ENCODE results near the gene HIGD2A.
"Not testable (repeated sequence)": the region's sequence is repeated elsewhere in the genome, so short reads cannot be mapped to it uniquely, and the experiment has no call there.

HIGD2A gene

DNA sequence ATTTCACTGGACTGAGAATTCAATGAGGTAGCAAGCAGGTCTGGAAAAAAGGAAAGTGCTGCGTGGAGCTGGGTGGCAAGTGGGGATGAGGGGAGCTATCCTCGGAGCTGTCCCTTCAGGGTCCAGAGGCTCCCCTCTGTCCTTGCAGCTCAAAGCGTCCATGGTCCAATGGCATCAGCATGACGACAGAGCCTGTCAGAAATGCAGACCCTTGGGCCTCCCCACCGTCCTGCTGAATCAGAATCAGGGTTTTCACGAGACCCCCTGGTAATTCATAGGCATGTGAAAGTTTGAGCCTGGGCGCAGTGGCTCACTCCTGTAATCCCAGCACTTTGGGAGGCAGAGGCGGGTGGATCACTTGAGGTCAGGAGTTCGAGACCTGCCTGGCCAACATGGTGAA is 5.5 kb downstream of the HIGD2A start:
- no peak for DNase-seq (ENCODE audit: low read depth in 2 of 2, low spot score in 1 of 2)

- DNase-seq (ENCODE audit: low read depth in 2 of 2, low spot score in 1 of 2): no peak
These were observed 6.5 kb downstream of the HIGD2A start for GRCh38 chr5:176394881-176395675.

- DNase-seq (ENCODE audit: low read depth in 2 of 2, low spot score in 1 of 2): no peak
These were observed 7.8 kb downstream of the HIGD2A start for GRCh38 chr5:176396330-176396729.

DNA sequence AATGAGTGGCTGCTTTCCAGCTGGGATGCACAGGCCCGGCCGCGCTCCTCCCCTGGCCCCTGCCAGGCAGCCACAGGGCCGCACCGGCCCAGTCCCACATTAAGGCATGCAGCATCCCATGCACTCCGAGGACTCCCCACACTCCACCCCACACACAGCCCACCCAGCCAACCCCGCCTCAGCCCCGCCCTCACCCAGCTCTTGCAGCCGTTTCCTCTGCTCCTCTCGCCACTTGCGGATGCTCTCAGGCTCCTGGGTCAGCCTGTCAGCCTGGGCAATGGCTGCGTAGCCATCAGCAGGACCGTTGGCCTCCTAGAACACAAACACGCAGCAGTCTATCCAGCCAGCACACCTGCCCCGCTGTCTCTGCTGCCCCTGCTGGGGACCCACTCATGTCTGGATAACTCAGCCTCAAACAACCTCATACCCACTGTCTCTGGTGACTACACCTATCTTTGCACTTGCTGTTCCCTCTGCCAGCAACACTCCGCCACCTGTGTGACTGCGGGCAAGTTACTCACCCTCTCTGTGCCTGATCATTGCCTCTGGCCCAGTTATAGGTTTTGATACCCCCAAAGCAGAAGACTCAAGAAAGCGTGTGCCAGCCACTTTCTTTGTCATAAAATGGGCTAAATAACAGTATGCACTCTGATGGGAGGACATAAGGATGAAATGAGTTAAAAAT is 9.3 kb downstream of the HIGD2A start:
- no peak for DNase-seq (ENCODE audit: low read depth in 2 of 2, low spot score in 1 of 2)

- no peak for DNase-seq (ENCODE audit: low read depth in 2 of 2, low spot score in 1 of 2)
These were observed 12.0 kb downstream of the HIGD2A start for GRCh38 chr5:176400382-176401156.

DNA sequence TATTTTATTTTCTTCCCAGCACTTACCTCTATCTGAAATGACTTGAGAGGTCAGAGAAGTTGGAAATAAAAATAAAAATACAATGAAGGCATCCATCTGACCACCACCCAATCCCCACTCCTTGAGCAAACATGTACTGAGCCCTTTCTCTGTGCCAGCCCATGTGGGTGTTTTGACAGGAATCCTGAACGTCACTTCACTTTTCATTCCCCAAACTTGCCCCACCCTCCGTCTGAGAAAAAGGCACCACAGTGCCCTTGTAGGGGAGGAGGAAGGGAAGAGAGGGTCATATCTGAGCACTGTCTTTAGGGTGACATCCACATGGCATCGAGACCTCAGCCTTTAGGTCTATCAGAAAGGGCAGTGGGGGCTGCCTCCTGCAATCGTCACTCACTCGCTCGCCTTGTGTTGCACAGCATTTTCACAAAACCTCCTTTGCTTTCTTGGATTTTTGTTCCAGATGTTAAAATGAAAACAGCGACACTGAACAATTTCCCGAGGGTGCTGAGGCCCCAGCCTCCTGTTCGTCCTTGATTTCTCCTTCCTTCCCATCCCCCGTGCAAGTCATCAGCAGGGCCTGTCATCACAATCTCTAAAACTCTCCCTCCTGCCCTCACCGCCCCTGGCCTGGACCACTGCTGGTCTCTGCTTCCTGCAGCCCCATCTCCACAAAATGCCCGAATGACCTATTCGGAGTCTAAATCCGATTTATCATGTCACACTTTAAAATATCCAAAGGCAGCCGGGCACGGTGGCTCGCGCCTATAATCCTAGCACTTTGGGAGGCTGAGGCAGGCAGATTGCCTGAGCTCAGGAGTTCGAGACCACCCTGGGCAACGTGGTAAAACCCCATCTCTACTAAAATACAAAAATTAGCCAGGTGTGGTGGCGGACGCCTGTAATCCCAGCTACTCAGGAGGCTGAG is 13.0 kb downstream of the HIGD2A start:
- DNase-seq (ENCODE audit: low read depth in 2 of 2, low spot score in 1 of 2): no peak

- no peak for DNase-seq (ENCODE audit: low read depth in 2 of 2, low spot score in 1 of 2)
These were observed 17.3 kb downstream of the HIGD2A start for GRCh38 chr5:176405656-176406435.

GRCh38 chr5:176406436-176407052 is 18.0 kb downstream of the HIGD2A start:
- DNase-seq (ENCODE audit: low read depth in 2 of 2, low spot score in 1 of 2): no peak

- no peak for DNase-seq (ENCODE audit: low read depth in 2 of 2, low spot score in 1 of 2)
These were observed 19.1 kb downstream of the HIGD2A start for GRCh38 chr5:176407456-176408251.

DNA sequence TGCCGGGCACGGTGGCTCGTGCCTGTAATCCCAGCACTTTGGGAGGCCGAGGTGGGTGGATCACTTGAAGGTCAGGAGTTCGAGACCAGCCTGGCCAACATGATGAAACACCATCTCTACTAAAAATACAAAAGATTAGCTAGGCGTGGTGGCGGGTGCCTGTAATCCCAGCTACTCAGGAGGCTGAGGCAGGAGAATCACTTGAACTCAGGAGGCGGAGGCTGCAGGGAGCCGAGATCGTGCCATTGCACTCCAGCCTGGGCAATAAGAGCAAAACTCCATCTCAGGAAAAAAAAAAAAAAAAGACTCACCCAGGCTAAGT is 19.7 kb downstream of the HIGD2A start:
- not testable (repeated sequence) for DNase-seq (ENCODE audit: low read depth in 2 of 2, low spot score in 1 of 2)

- no peak for DNase-seq (ENCODE audit: low read depth in 2 of 2, low spot score in 1 of 2)
These were observed 20.0 kb downstream of the HIGD2A start for GRCh38 chr5:176408590-176408989.

DNA sequence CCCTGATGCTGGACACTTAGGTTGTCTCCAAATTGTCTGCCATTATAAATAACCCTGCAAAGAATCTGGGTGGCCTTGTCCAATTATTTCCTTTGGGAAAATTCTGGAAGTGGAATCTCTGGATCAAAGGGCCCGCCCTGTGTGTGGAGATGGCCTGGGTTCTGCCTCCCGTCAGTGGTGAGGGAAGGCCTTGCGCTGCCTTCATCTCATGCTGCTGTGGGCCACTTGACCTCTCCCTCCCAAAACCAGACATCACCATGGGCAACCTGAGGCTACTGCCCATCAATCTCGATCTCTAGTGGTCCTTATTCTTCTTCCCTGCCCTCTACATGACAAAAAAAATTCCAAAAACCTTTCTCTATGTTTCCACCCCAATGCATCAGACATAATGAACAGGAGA is 21.2 kb downstream of the HIGD2A start:
- no peak for DNase-seq (ENCODE audit: low read depth in 2 of 2, low spot score in 1 of 2)

DNA sequence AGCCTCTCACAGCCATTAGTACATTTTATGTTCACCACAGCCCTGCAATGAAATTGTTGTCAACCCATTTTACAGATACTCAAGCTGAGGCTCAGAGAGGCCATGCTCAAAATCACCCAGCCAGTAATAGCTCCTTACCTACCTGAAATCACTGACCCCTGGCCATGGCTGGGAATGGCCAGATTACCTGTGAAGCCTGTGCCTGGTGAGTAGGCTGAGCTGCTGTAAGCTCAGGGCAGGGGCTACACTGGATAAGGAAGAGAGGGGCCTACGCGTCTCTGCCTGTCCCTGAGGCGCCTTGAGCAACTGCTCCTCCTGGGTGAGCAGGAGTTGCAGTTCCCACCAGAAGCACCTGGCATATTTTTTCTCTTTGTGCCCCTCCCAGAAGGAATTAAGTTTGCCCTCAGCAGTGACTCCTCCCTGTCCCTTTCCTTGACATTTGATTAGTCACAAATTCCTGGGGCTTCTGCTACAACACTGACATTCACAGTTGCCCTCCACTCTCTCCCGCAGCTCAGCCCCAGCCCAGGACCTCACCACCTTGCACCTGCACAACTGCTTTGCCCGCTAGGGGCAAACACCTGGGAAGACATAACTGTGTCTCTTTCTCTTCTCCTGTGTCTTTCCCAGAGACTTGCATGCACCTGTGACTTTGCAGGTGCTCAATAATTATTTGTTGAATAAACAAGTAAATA is 22.1 kb downstream of the HIGD2A start:
- no peak for DNase-seq (ENCODE audit: low read depth in 2 of 2, low spot score in 1 of 2)

DNA sequence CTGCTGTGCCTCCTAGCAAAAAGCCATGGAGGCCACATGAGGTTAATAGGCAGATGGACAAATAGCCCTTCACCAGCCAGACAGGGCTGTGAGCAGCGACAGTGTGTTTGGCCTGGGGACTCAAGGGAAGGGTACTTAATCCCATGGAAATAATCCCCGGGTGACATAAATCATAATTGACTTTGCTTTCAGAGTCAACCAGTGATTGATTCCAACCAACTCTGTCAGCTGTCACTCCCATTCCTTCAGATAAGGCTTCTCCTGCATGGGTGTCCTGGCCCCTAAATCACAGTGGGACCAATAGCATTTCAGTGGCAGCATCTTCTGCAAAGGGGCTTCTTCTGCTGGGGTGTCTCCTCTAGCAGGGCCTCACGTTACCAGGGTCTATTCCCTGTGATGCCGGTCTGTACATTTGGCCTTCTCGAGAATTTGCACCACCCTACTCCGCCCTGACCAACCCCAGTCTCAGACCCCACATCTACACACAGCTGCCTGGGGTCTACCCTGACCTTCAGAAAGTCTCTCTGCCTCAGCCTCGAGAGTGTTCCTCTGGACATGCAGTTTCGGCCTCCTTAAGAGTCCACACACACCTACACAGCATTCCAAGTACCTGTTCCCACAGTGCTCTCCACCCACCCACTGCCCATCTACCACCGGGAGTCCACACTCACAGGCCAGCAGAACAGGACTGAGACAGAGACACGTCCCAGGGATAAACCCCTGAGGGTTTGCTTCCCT is 24.1 kb downstream of the HIGD2A start:
- no peak for DNase-seq (ENCODE audit: low read depth in 2 of 2, low spot score in 1 of 2)

DNA sequence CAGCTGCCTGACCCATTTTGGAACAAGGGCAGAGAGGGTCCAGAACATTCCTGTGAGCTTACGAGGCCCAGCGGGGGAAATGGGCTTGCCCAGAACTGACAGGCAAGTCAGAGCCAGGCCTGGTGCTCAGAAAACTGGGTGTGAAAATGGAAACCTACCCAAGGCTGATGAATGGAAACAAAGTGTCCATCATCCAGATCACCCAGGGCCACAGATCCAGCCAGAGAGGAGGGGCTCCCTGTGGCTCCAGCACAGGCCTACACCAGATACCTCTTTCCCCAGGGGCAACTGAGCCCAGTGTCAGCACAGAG is 24.7 kb downstream of the HIGD2A start:
- DNase-seq (ENCODE audit: low read depth in 2 of 2, low spot score in 1 of 2): no peak

DNA sequence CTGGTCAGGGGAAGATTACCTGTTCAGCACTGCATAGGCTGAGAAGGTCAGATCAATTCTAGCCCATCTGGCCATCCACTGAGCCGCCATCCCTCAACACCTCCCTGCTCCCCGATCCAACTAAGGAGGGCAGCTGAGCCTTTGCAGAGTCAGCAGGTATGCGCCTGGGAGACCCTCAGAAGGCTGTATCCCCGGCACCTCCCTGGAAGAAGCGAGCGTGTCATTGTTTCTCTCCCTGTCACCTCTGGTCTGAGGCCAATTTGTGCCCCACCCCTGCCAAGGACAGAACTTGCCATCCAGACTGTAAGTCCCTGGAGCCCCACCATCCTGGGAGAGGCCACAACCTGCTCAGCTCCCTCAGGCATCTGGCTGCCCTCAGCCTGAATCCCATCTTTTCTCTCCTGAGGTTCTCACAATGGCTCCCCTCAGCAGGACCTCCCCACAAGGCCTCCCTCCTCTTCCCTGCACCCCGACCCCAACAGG is 25.2 kb downstream of the HIGD2A start:
- no peak for DNase-seq (ENCODE audit: low read depth in 2 of 2, low spot score in 1 of 2)

DNA sequence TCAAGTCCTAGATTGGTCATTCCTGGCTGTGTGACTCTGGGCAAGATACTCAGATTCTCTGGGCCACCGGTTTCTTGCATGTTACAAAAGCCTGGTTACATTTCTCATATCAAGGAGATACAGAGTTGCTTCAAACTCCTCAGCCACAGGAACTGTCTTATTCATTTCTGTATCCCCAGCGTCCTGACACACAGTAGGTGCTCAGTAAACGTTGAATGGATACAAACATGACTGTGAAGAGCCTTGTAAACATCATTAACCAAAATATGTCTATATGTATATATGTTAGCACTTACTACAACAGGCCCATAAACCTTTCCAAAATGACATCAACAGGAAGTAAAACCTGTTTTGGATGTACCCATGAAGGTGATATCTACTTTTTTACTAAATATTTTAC is 26.2 kb downstream of the HIGD2A start:
- DNase-seq (ENCODE audit: low read depth in 2 of 2, low spot score in 1 of 2): no peak

All from stimulated activated CD8-positive, alpha-beta memory T cell treated with anti-CD3 and anti-CD28 coated beads, Interleukin-4, amount 100 ng/mL, for 1 hour (primary cell).